Stimulated activated naive CD8-positive, alpha-beta T cell treated with anti-CD3 and anti-CD28 coated beads, Interleukin-15, Interleukin-2, amounts not matched to agents 100 ng/mL and 50 ng/mL, for 24 hours (primary cell): ENCODE results near the gene PWP2.
"Not testable (repeated sequence)": the region's sequence is repeated elsewhere in the genome, so short reads cannot be mapped to it uniquely, and the experiment has no call there.

ENCODE experiments used
- H3K27ac Mint-ChIP-seq: one replicate; pipeline ENCODE4 v1.8.0; 2021; ENCODE audit warnings: mild to moderate bottlenecking, mixed read lengths
- H3K27me3 Mint-ChIP-seq: one replicate; pipeline ENCODE4 v1.8.0; 2021; ENCODE audit warnings: mixed read lengths
- H3K36me3 Mint-ChIP-seq: one replicate; pipeline ENCODE4 v1.8.0; 2021; ENCODE audit warnings: low read depth, mixed read lengths
- H3K4me1 Mint-ChIP-seq: one replicate; pipeline ENCODE4 v1.8.0; 2021; ENCODE audit warnings: low read depth, mixed read lengths
- H3K4me3 Mint-ChIP-seq: one replicate; pipeline ENCODE4 v1.8.0; 2021; ENCODE audit warnings: mild to moderate bottlenecking, mixed read lengths
- H3K9me3 Mint-ChIP-seq: one replicate; pipeline ENCODE4 v1.8.0; 2021; ENCODE audit warnings: mixed read lengths

The PWP2 gene

GRCh38 chr21:44159349-44160297, 52.4 kb downstream of the PWP2 start:
- H3K4me1 Mint-ChIP-seq, H3K4me3 Mint-ChIP-seq, H3K36me3 Mint-ChIP-seq, H3K27ac Mint-ChIP-seq, H3K27me3 Mint-ChIP-seq, H3K9me3 Mint-ChIP-seq: not testable (repeated sequence)

- H3K4me3 Mint-ChIP-seq, H3K9me3 Mint-ChIP-seq, H3K36me3 Mint-ChIP-seq, H3K4me1 Mint-ChIP-seq, H3K27me3 Mint-ChIP-seq, H3K27ac Mint-ChIP-seq: not testable (repeated sequence)
Measured at GRCh38 chr21:44160298-44160672, 53.1 kb downstream of the PWP2 start.

GRCh38 chr21:44160821-44161220, 53.6 kb downstream of the PWP2 start:
- H3K27me3 Mint-ChIP-seq, H3K4me1 Mint-ChIP-seq, H3K27ac Mint-ChIP-seq, H3K9me3 Mint-ChIP-seq, H3K36me3 Mint-ChIP-seq, H3K4me3 Mint-ChIP-seq: not testable (repeated sequence)

GRCh38 chr21:44163167-44163653, 56.0 kb downstream of the PWP2 start:
- not testable (repeated sequence) for H3K4me3 Mint-ChIP-seq, H3K27ac Mint-ChIP-seq, H3K36me3 Mint-ChIP-seq, H3K27me3 Mint-ChIP-seq, H3K9me3 Mint-ChIP-seq, H3K4me1 Mint-ChIP-seq

- not testable (repeated sequence) for H3K27me3 Mint-ChIP-seq, H3K27ac Mint-ChIP-seq, H3K9me3 Mint-ChIP-seq, H3K4me1 Mint-ChIP-seq, H3K4me3 Mint-ChIP-seq, H3K36me3 Mint-ChIP-seq
Measured at GRCh38 chr21:44165933-44166332, 58.7 kb downstream of the PWP2 start.

GRCh38 chr21:44167527-44167926, 60.3 kb downstream of the PWP2 start:
- not testable (repeated sequence) for H3K27me3 Mint-ChIP-seq, H3K27ac Mint-ChIP-seq, H3K36me3 Mint-ChIP-seq, H3K4me1 Mint-ChIP-seq, H3K4me3 Mint-ChIP-seq, H3K9me3 Mint-ChIP-seq

- not testable (repeated sequence) for H3K9me3 Mint-ChIP-seq, H3K4me1 Mint-ChIP-seq
Measured at GRCh38 chr21:44170326-44170725, 63.1 kb downstream of the PWP2 start.

GRCh38 chr21:44170863-44171262, 63.7 kb downstream of the PWP2 start:
- not testable (repeated sequence) for H3K9me3 Mint-ChIP-seq, H3K27me3 Mint-ChIP-seq, H3K4me1 Mint-ChIP-seq

More at GRCh38 chr21:44170326-44170725, 63.1 kb downstream of the PWP2 start:
- not testable (repeated sequence) for H3K4me3 Mint-ChIP-seq, H3K36me3 Mint-ChIP-seq, H3K27me3 Mint-ChIP-seq, H3K27ac Mint-ChIP-seq

GRCh38 chr21:44171962-44172572, 64.9 kb downstream of the PWP2 start:
- H3K27ac Mint-ChIP-seq, H3K4me3 Mint-ChIP-seq, H3K36me3 Mint-ChIP-seq, H3K4me1 Mint-ChIP-seq, H3K27me3 Mint-ChIP-seq, H3K9me3 Mint-ChIP-seq: not testable (repeated sequence)

More at GRCh38 chr21:44170863-44171262, 63.7 kb downstream of the PWP2 start:
- H3K36me3 Mint-ChIP-seq, H3K4me3 Mint-ChIP-seq, H3K27ac Mint-ChIP-seq: not testable (repeated sequence)

GRCh38 chr21:44172741-44173140, 65.5 kb downstream of the PWP2 start:
- not testable (repeated sequence) for H3K4me1 Mint-ChIP-seq, H3K27me3 Mint-ChIP-seq, H3K36me3 Mint-ChIP-seq, H3K4me3 Mint-ChIP-seq, H3K9me3 Mint-ChIP-seq, H3K27ac Mint-ChIP-seq

- H3K36me3 Mint-ChIP-seq, H3K27ac Mint-ChIP-seq, H3K27me3 Mint-ChIP-seq: not testable (repeated sequence)
Measured at GRCh38 chr21:44175189-44175588, 68.0 kb downstream of the PWP2 start.

GRCh38 chr21:44176127-44176526, 68.9 kb downstream of the PWP2 start:
- H3K27me3 Mint-ChIP-seq, H3K4me3 Mint-ChIP-seq, H3K4me1 Mint-ChIP-seq: not testable (repeated sequence)

More at GRCh38 chr21:44175189-44175588, 68.0 kb downstream of the PWP2 start:
- H3K9me3 Mint-ChIP-seq, H3K4me3 Mint-ChIP-seq, H3K4me1 Mint-ChIP-seq: not testable (repeated sequence)

More at GRCh38 chr21:44176127-44176526, 68.9 kb downstream of the PWP2 start:
- H3K9me3 Mint-ChIP-seq, H3K27ac Mint-ChIP-seq, H3K36me3 Mint-ChIP-seq: not testable (repeated sequence)
